IPS DF 6.9 (cell line): ENCODE measurements around the gene NUAK1.

Source experiments
- DNase-seq: peaks from one replicate; pipeline ENCODE4 v3.0.0-alpha.2; 2013; ENCODE audit warnings: low read depth, low spot score
- H3K27ac ChIP-seq: one replicate; pipeline ENCODE4 v1.5.1; 2013; ENCODE audit warnings: low read length, control low read depth
- H3K27me3 ChIP-seq: 2 replicates; pipeline ENCODE4 v1.6.1; 2013; ENCODE audit warnings: mild to moderate bottlenecking, low read length; ENCODE audit not compliant: control insufficient read depth, insufficient read depth
- H3K36me3 ChIP-seq: 2 replicates; pipeline ENCODE4 v1.6.1; 2013; ENCODE audit warnings: low read length; ENCODE audit not compliant: control insufficient read depth, insufficient read depth
- H3K4me1 ChIP-seq: 2 replicates; pipeline ENCODE4 v1.6.1; 2013; ENCODE audit warnings: low read length; ENCODE audit not compliant: control insufficient read depth, insufficient read depth
- H3K4me3 ChIP-seq: 2 replicates; pipeline ENCODE4 v1.5.1; 2013; ENCODE audit warnings: mild to moderate bottlenecking, low read length
- H3K9me3 ChIP-seq: 2 replicates; pipeline ENCODE4 v1.6.1; 2013; ENCODE audit warnings: low read length, inconsistent platforms; ENCODE audit not compliant: control insufficient read depth, insufficient read depth
- WGBS: extraction: QIAGEN DNeasy Blood & Tissue Kit; methylation state at CpG from one replicate; pipeline ENCODE4 v1.1.7; 2013; ENCODE audit warnings: mixed read lengths, missing lambda C conversion rate; ENCODE audit not compliant: insufficient read length, insufficient coverage; 5-methylcytosine and 5-hydroxymethylcytosine counted together

The NUAK1 gene

DNA sequence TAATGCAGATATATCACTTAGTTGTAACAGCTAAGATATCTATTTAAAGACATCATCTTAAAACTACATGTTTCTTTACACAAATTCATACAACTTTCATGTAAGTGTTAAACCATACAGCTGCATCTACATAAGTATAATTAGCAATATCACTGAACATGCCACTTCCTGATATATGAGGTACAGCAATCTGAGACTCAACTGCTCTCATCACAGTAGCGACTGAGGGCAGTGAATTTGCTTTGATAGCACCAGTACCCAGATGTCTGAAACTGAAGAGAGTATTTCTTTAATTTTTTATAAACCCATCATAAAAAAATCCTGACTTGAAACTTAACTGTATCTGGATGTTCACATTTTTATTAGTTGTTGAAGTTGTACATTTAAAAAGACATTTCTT is 34.7 kb upstream of the NUAK1 start:
- WGBS = no CpG with 5 or more reads among the region's 1 CpG

DNA sequence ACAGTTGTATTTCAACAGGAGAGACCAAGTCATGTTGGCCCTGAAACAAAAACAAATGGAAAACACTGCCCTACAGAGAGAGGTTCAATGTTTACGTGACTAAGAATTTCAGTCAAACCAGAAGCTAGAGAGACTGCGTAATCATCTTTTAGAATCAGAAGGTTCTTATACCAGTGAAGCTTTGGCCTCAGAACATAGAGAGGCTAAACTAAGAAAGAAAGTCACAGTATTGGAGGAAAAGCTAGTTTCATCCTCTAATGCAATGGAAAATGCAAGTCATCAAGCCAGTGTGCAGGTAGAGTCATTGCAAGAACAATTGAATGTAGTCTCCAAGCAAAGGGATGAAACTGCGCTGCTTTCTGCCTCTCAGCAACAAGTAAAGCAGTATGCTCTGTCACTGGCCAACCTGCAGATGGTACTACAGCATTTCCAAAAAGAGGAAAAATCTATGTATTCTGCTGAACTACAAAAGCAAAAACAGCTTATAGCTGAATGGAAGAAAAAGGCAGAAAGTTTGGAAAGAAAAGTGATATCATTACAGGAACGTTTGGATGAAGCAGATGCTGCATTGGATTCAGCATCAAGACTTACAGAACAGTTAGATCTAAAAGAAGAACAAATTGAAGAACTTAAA is 32.5 kb upstream of the NUAK1 start:
- WGBS = no CpG with 5 or more reads among the region's 4 CpGs
- Histone ChIP-seq H3K4me1 (no peaks in the 10 kb centered on the region), H3K36me3 (no peaks in the 10 kb centered on the region), H3K9me3 (no peaks in the 10 kb centered on the region), H3K4me3 (no peak overlapping the region), H3K27me3 (no peaks in the 10 kb centered on the region), H3K27ac (no peak overlapping the region)
- DNase-seq = no peak

More for the DNA sequence above, 34.7 kb upstream of the NUAK1 start:
- Histone ChIP-seq H3K4me1 (no peaks in the 10 kb centered on the region), H3K27me3 (no peaks in the 10 kb centered on the region), H3K27ac (no peak overlapping the region), H3K36me3 (no peaks in the 10 kb centered on the region), H3K4me3 (no peak overlapping the region), H3K9me3 (no peaks in the 10 kb centered on the region)
- DNase-seq = no peak

DNA sequence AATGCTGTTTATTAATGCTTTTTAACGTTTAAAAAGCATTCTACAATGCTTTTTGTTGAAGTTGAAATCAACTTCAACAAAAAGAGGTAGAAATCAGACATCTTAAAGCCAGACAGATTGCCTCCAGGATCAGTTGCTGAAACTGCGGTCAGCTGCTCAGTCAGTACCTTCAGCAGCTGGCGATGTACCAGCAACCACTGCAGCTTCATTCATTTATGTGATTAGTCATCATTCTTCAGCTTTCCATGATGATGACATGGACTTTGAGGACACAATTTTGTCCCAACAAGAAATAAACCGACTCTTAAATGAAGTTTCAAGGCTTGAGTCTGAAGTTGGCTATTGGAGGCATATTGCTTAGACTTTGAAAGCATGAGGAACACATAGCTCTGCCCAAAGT is 31.5 kb upstream of the NUAK1 start:
- no peaks in the 10 kb centered on the region for H3K4me1 ChIP-seq
- H3K27me3 ChIP-seq = no peaks in the 10 kb centered on the region
- H3K36me3 ChIP-seq = no peaks in the 10 kb centered on the region
- H3K4me3 ChIP-seq = no peak overlapping the region
- no peak for DNase-seq
- H3K9me3 ChIP-seq = no peaks in the 10 kb centered on the region
- H3K27ac ChIP-seq = no peak overlapping the region
- no CpG with 5 or more reads among the region's 4 CpGs for WGBS

DNA sequence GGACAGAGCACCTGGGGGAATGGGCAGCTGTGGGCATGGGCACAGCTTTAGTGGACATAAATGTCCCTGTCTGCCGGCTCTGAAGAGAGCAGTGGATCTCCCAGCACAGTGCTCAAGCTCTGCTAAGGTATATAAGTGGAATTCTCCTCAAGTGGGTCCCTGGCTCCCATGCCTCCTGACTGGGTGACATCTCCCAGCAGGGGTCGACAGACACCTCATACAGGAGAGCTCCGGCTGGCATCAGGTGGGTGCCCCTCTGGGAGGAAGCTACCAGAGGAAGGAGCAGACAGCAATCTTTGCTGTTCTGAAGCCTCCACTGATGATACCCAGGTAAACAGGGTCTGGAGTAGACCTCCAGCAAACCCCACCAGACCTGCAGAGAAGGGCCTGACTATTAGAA is 25.0 kb upstream of the NUAK1 start:
- DNase-seq = no peak
- no peak overlapping the region for H3K4me3 ChIP-seq
- no peaks in the 10 kb centered on the region for H3K4me1 ChIP-seq
- no peak overlapping the region for H3K27ac ChIP-seq
- H3K9me3 ChIP-seq = no peaks in the 10 kb centered on the region
- H3K36me3 ChIP-seq = no peaks in the 10 kb centered on the region
- no CpG with 5 or more reads among the region's 3 CpGs for WGBS
- H3K27me3 ChIP-seq = no peaks in the 10 kb centered on the region

DNA sequence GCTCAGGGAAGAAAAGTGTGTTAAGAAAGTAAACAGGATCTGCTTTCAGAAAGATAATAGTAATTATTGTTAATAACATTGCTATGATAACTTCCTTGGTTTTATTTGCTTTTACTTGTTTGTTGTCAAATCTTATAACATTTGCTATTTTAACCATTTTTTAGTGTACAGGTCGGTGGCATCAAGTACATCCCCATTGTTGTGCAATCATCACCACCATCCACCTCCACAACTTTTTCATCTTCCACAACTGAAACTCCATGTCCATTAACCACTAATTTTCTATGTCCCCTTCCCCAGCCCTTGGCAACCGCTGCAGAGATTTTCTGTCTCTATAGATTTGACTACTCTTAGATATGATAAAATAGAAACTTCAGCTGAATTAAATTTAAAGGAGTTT is 22.7 kb upstream of the NUAK1 start:
- WGBS = no CpG with 5 or more reads among the region's 2 CpGs
- Histone ChIP-seq H3K36me3 (no peaks in the 10 kb centered on the region), H3K27me3 (no peaks in the 10 kb centered on the region), H3K9me3 (no peaks in the 10 kb centered on the region), H3K27ac (no peak overlapping the region), H3K4me1 (no peaks in the 10 kb centered on the region), H3K4me3 (no peak overlapping the region)
- DNase-seq = no peak

DNA sequence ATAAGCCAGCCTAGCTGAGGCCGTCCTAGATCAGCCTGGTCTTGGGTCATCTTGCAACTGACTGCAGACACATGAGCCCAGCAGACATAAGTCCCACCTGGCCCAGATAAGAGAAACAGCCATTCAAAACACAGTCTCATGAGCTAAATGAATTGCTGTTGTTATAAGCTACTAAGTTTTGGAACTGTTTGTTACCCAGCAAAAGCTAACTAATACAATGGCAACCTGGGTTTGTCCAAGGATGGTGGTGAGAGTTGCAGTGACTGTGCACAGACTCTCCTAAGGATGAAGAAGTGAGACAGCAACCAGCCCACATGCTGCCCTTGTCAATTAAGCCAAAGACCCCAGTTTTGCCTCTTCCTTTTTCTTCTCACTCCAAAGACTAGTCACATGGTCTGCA is 22.2 kb upstream of the NUAK1 start:
- no CpG with 5 or more reads among the region's 1 CpG for WGBS
- Histone ChIP-seq H3K4me1 (no peaks in the 10 kb centered on the region), H3K27ac (no peak overlapping the region)

DNA sequence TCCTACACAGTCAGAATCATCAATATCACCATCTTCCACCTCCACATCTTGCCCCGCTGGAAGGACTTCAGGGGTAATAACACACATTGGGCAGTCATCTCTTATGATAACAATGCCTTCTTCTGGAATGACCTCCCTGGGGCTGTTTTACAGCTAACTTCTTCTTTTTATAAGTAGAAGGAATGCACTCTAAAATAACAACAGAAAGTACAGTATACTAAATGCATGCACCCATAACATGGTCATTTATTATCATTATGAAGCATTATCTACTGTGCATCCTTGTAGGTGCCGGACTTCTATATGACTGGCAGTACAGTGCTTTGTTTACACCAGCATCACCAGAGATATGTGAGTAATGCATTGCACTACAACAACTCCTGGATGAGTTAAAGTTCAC is 19.0 kb upstream of the NUAK1 start:
- no peak for DNase-seq
- no peak overlapping the region for H3K4me3 ChIP-seq
- no peaks in the 10 kb centered on the region for H3K4me1 ChIP-seq
- no peak overlapping the region for H3K27ac ChIP-seq
- WGBS = no CpG with 5 or more reads among the region's 2 CpGs
- H3K9me3 ChIP-seq = no peaks in the 10 kb centered on the region; the same call in 1 of the 2 replicates
- no peaks in the 10 kb centered on the region for H3K27me3 ChIP-seq
- H3K36me3 ChIP-seq = no peaks in the 10 kb centered on the region

More for the DNA sequence above, 22.2 kb upstream of the NUAK1 start:
- DNase-seq = no peak
- Histone ChIP-seq H3K36me3 (no peaks in the 10 kb centered on the region), H3K9me3 (no peaks in the 10 kb centered on the region), H3K4me3 (no peak overlapping the region), H3K27me3 (no peaks in the 10 kb centered on the region)

DNA sequence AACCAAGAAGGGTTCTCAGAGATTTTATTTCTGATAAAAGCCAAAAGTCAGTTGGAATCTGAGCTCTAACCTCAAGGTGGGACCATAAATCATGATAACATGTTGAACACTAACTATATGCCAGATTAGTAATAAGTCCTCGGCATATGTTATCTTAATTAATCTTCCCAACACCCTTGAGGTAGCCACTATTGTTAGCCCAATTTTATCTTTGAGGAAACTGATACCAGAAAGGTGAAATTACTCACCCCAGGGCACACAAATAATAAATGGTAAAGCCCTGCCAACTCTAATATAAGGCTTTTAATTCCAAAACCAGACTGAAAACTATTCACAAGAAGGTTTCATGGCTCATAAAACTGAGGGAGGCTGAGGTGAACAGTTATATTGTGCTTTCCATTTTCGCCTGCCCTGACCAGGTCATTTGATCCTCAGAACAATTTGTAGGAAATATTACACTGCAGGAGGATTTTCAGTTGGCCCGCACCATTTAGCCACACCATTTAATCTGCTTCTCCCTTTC is 16.1 kb upstream of the NUAK1 start:
- no peak for DNase-seq
- no peaks in the 10 kb centered on the region for H3K36me3 ChIP-seq
- WGBS = no CpG with 5 or more reads among the region's 3 CpGs

DNA sequence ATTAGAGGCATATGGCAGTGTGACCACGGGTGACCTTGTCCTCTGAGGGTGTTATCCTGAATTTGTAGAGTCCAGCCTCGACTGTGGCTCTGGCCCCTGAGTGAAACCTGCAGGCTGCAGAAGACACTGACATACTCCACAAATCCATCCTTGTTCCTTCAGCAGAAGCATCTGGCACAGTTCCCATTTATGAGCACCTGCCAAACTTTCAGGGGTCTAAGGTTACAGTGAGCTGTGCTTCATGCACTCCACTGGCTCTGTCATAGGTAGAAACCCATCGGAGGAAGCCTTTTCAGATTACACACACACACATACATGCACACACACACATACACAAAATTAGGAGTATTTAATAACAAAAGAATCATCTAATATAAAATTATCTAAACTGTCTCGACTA is 13.6 kb upstream of the NUAK1 start:
- no CpG with 5 or more reads among the region's 4 CpGs for WGBS
- no peak for DNase-seq
- H3K27ac ChIP-seq = no peak overlapping the region
- H3K4me3 ChIP-seq = no peak overlapping the region
- H3K4me1 ChIP-seq = no peaks in the 10 kb centered on the region
- no peaks in the 10 kb centered on the region; the same call in 1 of the 2 replicates for H3K9me3 ChIP-seq
- no peaks in the 10 kb centered on the region for H3K36me3 ChIP-seq
- H3K27me3 ChIP-seq = no peaks in the 10 kb centered on the region

More for the DNA sequence above, 16.1 kb upstream of the NUAK1 start:
- H3K4me3 ChIP-seq = no peak overlapping the region
- H3K4me1 ChIP-seq = no peaks in the 10 kb centered on the region
- no peaks in the 10 kb centered on the region; the same call in 1 of the 2 replicates for H3K9me3 ChIP-seq
- no peak overlapping the region for H3K27ac ChIP-seq
- H3K27me3 ChIP-seq = no peaks in the 10 kb centered on the region

DNA sequence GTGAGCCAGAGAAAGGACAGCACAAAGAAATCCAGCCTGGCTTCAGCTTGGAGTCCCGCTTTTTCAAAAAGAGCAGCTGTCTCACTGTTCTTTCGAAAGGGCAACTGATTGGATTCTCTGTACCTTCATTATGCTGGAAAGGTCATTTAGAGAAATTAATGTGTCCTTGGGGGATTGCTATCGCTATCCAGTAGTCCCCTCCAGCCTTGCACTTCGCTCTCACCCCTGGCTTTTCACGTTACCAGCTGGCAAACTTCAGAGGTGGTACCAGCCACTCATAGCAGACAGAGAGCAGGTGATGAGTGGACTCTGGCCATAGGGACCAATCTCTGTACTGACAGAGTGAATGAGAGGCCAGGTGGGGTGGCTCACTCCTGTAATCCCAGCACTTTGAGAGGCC is 11.8 kb upstream of the NUAK1 start:
- H3K4me3 ChIP-seq = no peak overlapping the region
- no CpG with 5 or more reads among the region's 5 CpGs for WGBS
- H3K27me3 ChIP-seq = no peaks in the 10 kb centered on the region
- H3K36me3 ChIP-seq = no peaks in the 10 kb centered on the region
- H3K9me3 ChIP-seq = no peaks in the 10 kb centered on the region; the same call in 1 of the 2 replicates
- no peaks in the 10 kb centered on the region; the same call in 1 of the 2 replicates for H3K4me1 ChIP-seq
- no peak for DNase-seq
- no peak overlapping the region for H3K27ac ChIP-seq
